ENCODE measurements around the gene TUBGCP3.
"Not testable (repeated sequence)": the region's sequence is repeated elsewhere in the genome, so short reads cannot be mapped to it uniquely, and the experiment has no call there.

Gene TUBGCP3

GRCh38 chr13:112576191-112576590, 11.8 kb downstream of the TUBGCP3 start:
- no peak for DNase-seq

- no peak for DNase-seq
Observed at GRCh38 chr13:112575675-112576074, 12.3 kb downstream of the TUBGCP3 start.

DNA sequence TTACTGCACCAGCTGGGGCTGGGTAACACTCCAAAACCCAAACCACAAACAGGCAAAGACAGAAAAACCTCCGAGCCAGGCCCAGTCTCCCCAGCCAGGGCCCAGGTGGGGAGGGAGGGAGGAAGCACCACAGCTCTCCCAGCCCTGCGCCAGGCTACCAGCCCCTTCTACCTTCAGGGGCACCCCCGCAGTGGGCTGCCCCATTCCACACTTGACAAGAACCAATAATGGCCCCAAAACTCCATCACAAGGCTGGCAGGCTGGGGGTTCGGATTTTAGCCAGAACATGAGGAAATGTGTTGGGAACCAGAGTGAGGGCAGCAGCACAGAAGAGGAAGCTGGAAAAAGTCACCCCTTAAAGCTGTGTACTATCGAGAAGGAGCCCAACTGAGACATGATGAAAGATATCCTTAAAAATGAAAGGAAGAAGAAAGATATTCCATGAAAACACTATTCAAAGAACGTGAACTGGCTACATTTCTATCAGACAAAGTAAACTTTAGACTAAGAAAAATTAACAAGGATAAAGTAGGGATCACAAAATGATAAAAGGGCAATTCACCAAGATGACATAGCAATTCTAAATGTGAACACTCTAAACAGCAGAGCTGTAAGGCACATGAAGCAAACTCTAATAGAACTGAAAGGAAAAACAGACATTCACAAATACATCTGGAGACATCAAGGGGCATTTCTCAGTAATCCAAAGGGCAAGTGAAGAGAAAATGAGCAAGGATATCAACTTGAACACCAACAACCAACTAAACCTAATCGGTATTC, 12.9 kb downstream of the TUBGCP3 start:
- DNase-seq: no peak

DNA sequence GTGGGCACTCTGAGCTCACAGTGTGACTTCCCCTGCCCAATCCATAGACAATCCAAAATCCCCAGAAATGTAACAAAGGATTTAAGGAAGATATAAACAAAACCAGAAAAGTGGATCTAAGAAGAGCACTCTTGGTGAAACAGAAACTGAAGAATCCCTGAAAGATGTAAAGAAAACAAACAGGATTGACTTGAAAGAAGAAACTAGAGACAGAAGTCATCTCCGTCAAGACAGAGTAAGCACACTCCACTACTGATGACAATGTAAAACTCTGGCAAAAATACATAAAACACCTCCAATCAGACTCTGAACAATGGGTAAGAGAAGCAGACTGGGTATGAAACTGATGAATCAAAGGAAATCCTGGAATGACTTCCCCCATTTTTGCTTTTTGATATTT, 13.5 kb downstream of the TUBGCP3 start:
- no peak for DNase-seq

DNA sequence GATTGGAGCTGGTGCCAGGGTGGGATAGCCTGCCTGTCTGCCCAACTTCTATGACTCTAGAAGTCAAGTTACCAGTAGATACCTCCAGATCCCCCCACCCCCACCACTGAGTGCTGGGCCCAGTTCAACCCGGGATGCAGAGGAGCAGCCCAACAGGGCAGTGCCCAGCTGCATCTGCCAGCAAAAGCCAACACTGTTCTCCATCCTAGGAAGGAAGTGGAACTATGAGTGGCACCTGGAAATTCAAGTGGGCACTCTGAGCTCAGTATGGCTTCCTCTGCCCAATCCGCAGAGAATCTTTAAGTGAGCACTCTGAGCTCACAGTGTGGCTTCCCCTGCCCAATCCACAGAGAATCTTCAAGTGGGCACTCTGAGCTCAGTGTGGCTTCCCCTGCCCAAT, 14.2 kb downstream of the TUBGCP3 start:
- DNase-seq: no peak

DNA sequence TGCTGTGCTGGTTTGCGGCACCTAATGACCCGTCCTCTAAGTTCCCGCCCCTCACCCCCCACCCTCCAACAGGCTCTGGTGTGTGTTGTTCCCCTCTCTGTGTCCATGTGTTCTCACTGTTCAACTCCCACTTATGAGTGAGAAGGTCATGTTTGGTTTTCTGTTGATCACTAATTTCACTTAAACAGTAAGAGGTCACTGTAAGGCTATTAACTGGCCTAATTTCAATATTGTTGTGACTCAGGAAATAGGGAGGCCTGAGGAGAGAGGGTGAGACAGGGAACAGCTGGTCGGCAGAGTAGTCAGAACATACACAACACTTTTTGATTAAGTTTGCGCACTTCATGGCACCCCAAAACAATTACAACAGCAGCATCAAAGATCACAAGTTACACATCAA, 15.6 kb downstream of the TUBGCP3 start:
- no peak for DNase-seq

DNA sequence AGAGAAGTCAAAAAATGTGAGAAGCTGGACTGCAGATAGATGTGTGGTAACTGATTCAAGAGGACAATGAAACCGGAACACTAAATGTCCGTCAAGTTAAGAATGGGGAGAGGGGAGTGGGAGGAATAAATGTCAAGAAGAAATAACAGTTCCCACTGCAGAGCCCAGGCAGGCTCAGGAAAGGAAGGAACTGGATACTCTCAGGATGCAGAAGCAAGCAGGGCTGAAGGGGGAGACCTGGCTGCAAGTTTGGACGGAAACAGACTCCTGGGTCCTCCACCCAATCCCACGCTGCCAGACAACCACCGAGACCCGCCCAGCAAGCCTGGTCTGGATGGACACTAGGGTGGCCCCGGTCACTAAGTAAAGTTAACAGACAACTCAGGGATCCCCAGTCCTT, 18.1 kb downstream of the TUBGCP3 start:
- no peak for DNase-seq

DNA sequence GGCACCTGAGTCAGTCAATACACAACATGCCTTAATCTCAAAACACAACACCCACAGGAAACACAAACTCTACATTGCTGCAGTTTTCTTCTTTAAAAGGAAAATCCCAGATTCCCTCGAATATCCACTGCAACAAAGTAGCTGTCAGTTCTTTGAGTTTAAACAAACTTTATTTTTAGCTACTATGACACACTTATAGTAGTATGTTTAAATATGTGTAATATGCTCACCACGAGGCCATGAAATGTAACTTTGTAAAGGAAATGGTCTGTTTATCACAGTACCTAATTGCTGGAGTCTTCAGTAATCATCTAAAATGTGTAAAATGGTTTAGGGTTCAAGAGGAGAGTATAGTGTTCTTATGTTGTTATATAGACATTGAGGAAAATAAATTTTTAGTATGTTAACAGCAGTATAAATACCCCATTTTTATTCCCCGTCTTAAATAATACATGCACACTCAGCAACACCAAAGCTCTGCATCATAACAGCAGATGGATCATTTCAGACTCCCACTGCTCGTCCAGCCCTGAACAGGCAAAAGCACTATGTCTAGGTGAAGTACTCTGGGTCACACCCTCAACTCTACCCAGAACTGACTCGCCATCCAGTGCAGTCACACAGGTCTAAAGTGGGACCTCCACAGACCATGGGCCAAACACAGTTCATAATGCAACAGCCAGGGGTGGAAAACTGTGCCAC, 20.6 kb downstream of the TUBGCP3 start:
- DNase-seq: no peak

DNA sequence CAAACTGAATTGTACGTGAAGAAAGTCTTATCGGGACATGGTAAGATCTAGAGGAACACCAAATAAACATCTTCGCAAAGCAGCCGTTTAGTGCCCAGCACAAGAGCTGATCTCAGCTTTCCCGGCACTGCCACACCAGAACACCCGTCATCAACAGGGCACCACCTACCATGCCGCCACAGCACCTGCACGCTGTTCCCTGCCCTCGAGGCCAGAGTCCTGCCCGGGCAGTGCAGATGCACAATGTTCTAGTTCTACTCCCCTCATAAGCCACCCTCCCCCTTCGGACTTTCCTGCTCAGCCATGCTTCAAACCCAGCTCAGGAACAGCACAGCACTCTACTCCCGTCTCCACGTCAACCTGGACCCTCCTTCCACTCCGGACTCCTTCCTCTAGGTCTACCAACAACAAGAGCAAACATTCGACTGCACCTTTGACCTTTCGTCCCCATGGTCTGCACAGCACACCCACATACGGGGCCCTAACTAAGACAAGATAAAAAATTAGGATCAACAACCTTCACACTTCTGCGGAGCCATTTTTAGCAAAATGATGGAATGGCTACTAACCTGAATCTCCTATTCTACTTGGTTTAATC, 25.1 kb downstream of the TUBGCP3 start:
- DNase-seq: no peak

DNA sequence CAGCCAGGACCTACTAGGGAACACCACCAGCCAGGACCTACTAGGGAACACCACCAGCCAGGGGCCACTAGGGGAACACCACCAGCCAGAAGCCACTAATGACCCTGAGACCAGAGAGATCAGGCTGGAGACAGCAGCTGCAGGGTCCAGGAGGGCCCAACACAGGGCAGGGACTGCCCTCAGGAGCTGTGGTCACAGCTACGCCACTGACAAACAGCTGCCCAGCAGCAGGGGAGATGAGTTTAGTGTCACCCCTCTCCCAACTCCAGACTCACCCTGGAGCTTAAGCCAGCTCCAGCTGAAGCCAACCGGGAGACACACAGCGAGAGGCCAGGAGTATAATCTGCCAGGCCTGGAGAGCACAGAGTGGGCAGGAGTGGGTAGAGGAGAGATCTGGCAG, 25.7 kb downstream of the TUBGCP3 start:
- DNase-seq: no peak

GRCh38 chr13:112561478-112561877, 26.5 kb downstream of the TUBGCP3 start:
- no peak for DNase-seq

DNA sequence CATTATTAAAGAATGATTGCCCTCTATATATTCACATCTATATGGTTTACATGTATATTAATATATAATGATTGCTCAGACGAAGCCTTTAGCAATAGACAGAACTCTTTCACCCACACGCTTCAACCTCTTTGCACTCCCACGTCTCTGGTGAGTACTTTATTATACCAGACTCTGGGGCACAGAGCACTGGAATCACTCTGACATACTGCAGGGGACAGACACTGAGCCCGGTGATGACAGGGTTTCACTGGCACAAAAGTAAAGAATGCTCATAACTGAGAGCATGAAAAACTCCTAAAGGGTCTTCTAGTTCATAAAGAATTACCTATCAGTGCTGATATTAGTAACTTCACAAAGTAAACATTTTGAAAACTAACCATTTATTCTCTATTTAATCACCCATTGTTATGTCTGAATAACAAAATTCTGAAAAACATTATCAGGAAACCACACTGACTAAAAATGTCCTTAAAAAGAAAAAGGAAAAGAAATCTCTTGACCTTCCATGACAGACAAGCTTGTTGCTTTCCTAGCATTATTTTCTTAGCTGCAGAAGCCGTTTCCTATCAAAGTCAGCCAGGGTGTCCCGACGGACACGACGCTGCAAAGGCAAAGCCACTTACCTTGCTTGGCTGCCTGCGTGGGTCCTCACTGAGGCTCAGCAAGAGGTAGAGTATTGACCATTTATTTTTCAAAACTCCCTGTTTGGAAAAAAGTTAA, 29.1 kb downstream of the TUBGCP3 start:
- no peak for DNase-seq

DNA sequence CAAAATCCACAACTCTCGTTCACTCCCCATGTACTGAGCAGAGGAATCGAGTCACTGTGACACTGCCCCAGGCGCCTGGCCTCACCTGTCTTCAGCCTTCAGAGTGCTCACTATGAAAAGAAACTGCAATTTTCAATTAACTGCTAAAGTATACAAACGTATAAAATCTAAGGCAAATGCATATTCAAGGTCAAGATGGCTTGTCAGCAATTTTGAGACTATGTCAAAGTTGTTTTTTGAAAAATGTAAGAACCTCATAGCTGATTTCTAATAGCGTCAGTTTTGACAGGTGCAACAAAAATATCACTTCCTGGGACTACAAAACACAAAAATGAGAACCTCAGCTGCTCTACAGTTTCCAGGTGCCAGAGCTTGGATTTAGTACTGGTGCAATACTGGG, 31.4 kb downstream of the TUBGCP3 start:
- no peak for DNase-seq

GRCh38 chr13:112554214-112554850, 33.6 kb downstream of the TUBGCP3 start:
- DNase-seq: no peak

DNA sequence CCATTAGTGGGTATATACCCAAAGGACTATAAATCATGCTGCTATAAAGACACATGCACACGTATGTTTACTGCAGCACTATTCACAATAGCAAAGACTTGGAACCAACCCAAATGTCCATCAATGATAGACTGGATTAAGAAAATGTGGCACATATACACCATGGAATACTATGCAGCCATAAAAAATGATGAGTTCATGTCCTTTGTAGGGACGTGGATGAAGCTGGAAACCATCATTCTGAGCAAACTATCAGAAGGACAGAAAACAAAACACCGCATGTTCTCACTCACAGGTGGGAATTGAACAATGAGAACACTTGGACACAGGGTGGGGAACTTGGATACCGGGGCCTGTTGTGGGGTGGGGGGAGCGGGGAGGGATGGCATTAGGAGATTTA, 39.0 kb downstream of the TUBGCP3 start:
- not testable (repeated sequence) for DNase-seq

GRCh38 chr13:112545856-112546255, 42.1 kb downstream of the TUBGCP3 start:
- no peak for DNase-seq

DNA sequence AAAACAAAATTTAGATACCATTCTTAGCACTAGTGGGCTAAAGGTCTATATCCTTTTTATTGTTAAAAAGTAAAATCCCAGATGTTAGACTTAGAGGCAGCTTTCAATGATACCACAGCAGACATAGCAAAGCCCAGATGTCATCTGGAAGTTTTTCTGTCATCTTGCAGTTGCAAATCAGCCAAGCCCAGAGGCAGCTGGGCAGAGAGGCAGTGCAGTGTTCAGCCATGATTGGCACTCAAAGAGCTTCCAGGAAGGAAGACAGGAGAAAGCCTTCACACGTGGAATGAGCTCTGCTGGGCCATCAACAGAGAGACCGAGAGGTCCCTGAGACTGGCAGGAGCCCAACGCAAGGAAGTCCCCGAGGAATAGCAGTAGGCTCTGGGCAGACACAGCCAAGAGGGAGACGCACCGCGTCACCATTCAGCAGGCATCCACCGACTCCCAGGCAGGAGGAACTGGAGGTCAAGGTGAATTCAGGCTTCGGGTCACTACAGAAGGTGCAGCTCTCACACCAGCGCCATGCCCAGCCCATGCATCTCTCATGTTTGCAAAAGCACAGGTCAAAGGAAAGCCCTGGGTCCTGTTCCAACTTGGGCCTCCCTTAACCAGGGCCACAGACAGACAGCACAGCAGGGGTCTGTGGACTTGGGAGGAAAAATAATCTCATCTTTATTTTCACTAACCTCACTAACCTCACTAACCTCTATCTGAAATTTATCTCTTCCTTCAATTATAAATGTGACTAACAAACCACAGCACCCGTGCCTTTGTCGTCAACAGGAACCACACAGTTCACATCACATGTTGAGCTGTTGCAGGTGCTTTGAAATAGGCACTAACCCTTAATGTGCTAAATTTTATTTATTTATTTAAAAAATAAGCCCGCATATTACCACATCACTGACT, 54.9 kb downstream of the TUBGCP3 start:
- DNase-seq: no peak

DNA sequence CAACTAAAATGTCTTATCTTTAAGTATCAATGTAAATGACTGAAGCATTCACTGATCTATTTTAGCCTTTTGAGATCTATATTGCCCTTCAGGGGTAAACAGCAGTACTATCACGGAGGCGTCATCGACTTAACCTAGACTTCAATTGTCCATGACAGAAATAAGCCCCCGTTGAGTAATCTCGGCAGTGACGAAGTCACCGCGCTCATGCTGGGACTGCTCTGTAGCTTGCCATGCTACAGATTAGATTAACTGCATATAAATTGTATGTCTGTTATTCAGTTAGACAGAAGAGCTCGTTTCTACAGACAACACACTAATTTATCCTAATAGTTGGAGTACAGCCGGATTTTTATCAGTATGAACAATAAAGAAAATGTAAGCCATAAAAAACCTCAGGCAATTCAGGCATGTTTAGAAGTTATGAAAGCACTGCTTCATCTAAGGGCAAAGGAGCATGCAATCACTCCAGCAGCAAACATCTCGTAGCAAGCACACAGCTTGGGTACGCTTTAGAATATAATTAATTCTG, 56.6 kb downstream of the TUBGCP3 start:
- DNase-seq: no peak

DNA sequence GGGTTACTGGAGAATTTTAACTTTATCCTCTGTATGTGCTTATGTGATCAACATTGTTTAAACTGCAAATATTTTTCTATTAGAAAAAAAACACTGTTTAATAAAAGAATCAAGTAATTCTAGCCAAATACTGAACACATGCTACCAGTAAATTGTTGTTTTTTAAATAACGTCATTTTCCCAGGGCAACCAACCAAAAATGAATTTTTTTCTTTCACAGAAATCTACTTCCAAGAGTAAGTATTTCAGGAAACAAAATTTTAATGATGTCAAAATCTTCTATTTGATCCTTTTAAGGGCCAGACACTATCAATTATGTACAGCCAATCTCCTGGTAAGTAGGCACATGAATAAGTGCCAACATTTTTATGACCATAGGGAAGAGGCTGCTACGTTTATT, 57.1 kb downstream of the TUBGCP3 start:
- no peak for DNase-seq

DNA sequence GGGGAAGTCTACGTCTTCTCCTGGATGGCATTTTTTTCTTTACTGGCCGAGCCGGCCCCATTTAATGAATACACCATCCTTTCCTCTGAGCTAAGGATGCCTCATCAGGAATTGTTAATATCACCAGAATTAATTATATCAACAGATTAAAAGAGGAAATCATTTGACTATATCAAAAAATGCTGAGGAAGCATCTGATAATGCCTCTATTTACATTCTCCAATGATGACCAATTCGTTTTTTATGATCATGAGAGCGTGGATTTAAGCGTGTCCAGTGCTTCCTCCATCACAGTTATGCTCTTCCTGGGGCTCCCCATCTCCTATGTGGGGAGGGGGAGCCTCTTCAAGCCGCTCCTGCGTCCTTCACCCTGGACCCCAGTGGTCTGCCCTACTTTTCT, 58.7 kb downstream of the TUBGCP3 start:
- no peak for DNase-seq

DNA sequence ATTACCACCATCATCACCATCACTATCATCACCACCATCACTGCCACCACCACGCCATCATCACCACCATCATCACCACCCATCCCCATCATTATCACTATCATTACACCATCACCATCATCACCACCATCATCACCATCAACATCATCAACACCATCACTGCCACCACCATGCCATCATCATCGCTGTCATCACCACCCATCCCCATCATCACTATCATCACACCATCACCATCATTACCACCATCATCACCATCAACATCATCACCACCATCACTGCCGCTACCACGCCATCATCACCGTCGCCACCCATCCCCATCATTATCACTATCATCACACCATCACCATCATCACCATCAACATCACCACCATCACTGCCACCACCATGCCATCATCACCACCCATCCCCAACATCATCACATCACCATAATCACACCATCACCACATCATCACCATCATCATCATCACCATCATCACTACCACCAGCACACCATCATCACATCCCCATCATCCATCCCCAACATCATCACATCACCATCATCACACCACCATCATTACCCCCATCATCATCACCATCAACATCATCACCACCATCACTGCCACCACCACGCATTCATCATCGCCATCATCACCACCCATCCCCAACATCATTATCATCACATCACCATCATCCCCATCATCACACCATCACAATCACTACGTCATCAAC, 61.7 kb downstream of the TUBGCP3 start:
- DNase-seq: no peak

All from CD4-positive, alpha-beta T cell treated with Interleukin-1 beta for 1 hour (primary cell).